Tibial nerve (tissue), 4 donors: ENCODE results near the gene GRM8. TPM values are rescaled to one million over a fixed set of nuclear protein-coding genes. Genes with fewer than 3 reads are reported as not detected.

Source experiments
- DNase-seq, 2 donors: peaks; one replicate each; pipeline ENCODE4 v3.0.0-alpha.2; 2019; ENCODE audit warnings: low spot score in 2 of 2
- H3K27ac ChIP-seq, 4 donors: fragments of 200-600 bp; sonication (generic) in 3 of 4; one replicate each; pipeline ENCODE4 v1.5.1; 2017 to 2019; ENCODE audit warnings: mild to moderate bottlenecking in 1 of 4
- H3K27me3 ChIP-seq, 2 donors: fragments of 200-600 bp; sonication (generic) in 1 of 2; one replicate each; pipeline versions ENCODE4 v1.5.1 to v1.6.0; 2017 to 2019
- H3K36me3 ChIP-seq, 3 donors: fragments of 200-600 bp; sonication (generic); one replicate each; pipeline ENCODE4 v1.5.1; 2018 to 2019
- H3K4me1 ChIP-seq, 4 donors: fragments of 200-600 bp; sonication (generic) in 3 of 4; one replicate each; pipeline ENCODE4 v1.5.1; 2017 to 2019
- H3K4me3 ChIP-seq, 4 donors: fragments of 200-600 bp; sonication (generic) in 3 of 4; one replicate each; pipeline ENCODE4 v1.5.1; 2017 to 2019; ENCODE audit warnings: mild to moderate bottlenecking in 1 of 4, moderate library complexity in 1 of 4
- H3K9me3 ChIP-seq, 4 donors: fragments of 200-600 bp; sonication (generic) in 3 of 4; one replicate each; pipeline ENCODE4 v1.5.1; 2017 to 2019
- CTCF ChIP-seq, 5 experiments: fragments of 200-600 bp in 3 of 5; fragments of 450-650 bp in 2 of 5; sonication (generic) in 3 of 5; IDR thresholded peaks; one replicate each; pipeline ENCODE4 v1.5.1; 2016 to 2019; ENCODE audit warnings: antibody characterized with exemption in 5 of 5, mild to moderate bottlenecking in 3 of 5, moderate library complexity in 2 of 5
- EP300 ChIP-seq, 2 donors: sonication (generic); formaldehyde crosslinking; IDR thresholded peaks; one replicate each; pipeline ENCODE4 v1.6.1; 2017; ENCODE audit warnings: antibody characterized with exemption in 2 of 2, mild to moderate bottlenecking in 1 of 2
- POLR2A ChIP-seq, 2 donors: fragments of 450-650 bp; IDR thresholded peaks; one replicate each; pipeline ENCODE4 v1.6.1; 2017; ENCODE audit warnings: antibody characterized with exemption in 2 of 2, mild to moderate bottlenecking in 2 of 2, moderate library complexity in 2 of 2
- WGBS, 2 donors: methylation state at CpG; one replicate each; pipeline ENCODE4 v1.1.5; 2018; 5-methylcytosine and 5-hydroxymethylcytosine counted together
- total RNA-seq, 4 donors: library from RNA; depleted of rRNA; stranded (reverse); fragments of >200 nt; gene quantifications; one replicate each; pipeline ENCODE4 v1.1.0, GENCODE V29; 2016

The GRM8 gene
- total RNA-seq, 4 donors from 2014 or later = 0.59 to 1.5 (median 1.1) TPM

GRCh38 chr7:127214956-127215718 is 37.6 kb downstream of the GRM8 start:
- 65 to 66% methylated on average over 4 of the region's 4 CpGs for WGBS, 2 donors
- H3K36me3 ChIP-seq = no peaks in the 10 kb centered on the region
- no peaks in the 10 kb centered on the region for H3K9me3 ChIP-seq
- no peak for TF ChIP-seq CTCF (IDR thresholded peaks at IDR 0.05)
- TF ChIP-seq POLR2A (IDR thresholded peaks at IDR 0.05) = no peak
- TF ChIP-seq EP300 (IDR thresholded peaks at IDR 0.05) = no peak
- H3K27me3 ChIP-seq = no peaks in the 10 kb centered on the region
- H3K4me3 ChIP-seq = no peak overlapping the region
- H3K27ac ChIP-seq = no peak overlapping the region
- no peak for DNase-seq
- H3K4me1 ChIP-seq = no peaks in the 10 kb centered on the region

GRCh38 chr7:127209886-127210285 is 42.9 kb downstream of the GRM8 start:
- Histone ChIP-seq H3K27ac (no peak overlapping the region), H3K9me3 (no peaks in the 10 kb centered on the region), H3K4me3 (no peak overlapping the region), H3K27me3 (no peaks in the 10 kb centered on the region), H3K36me3 (no peaks in the 10 kb centered on the region), H3K4me1 (no peaks in the 10 kb centered on the region)
- DNase-seq = no peak
- TF ChIP-seq EP300 (IDR thresholded peaks at IDR 0.05) = no peak
- TF ChIP-seq CTCF (IDR thresholded peaks at IDR 0.05) = no peak
- TF ChIP-seq POLR2A (IDR thresholded peaks at IDR 0.05) = no peak
- WGBS, 2 donors = 59 to 71% methylated on average over 2 of the region's 2 CpGs

GRCh38 chr7:127208860-127209259 is 43.9 kb downstream of the GRM8 start:
- TF ChIP-seq EP300 (IDR thresholded peaks at IDR 0.05) (no peak), CTCF (IDR thresholded peaks at IDR 0.05) (no peak), POLR2A (IDR thresholded peaks at IDR 0.05) (no peak)
- no peak for DNase-seq
- 74 to 75% methylated on average over 3 of the region's 3 CpGs for WGBS, 2 donors
- no peaks in the 10 kb centered on the region for H3K27me3 ChIP-seq
- H3K9me3 ChIP-seq = no peaks in the 10 kb centered on the region
- no peaks in the 10 kb centered on the region for H3K36me3 ChIP-seq
- H3K4me3 ChIP-seq = no peak overlapping the region
- H3K27ac ChIP-seq = no peak overlapping the region
- no peaks in the 10 kb centered on the region for H3K4me1 ChIP-seq

- no peaks in the 10 kb centered on the region for H3K36me3 ChIP-seq
Measured at GRCh38 chr7:127208351-127208750, 44.4 kb downstream of the GRM8 start.

More at GRCh38 chr7:127208351-127208750, 44.4 kb downstream of the GRM8 start:
- Histone ChIP-seq H3K27me3 (no peaks in the 10 kb centered on the region), H3K4me3 (no peak overlapping the region), H3K4me1 (no peaks in the 10 kb centered on the region), H3K27ac (no peak overlapping the region), H3K9me3 (no peaks in the 10 kb centered on the region)
- 74 to 83% methylated on average over 3 of the region's 3 CpGs for WGBS, 2 donors
- DNase-seq = no peak
- TF ChIP-seq CTCF (IDR thresholded peaks at IDR 0.05) = no peak
- no peak for TF ChIP-seq EP300 (IDR thresholded peaks at IDR 0.05)
- TF ChIP-seq POLR2A (IDR thresholded peaks at IDR 0.05) = no peak
